CD14-positive monocyte (primary cell): ENCODE measurements around the gene SCN2A. TPM values are rescaled to one million over a fixed set of nuclear protein-coding genes. Genes with fewer than 3 reads are reported as not detected.

Source experiments
- DNase-seq, 3 donors: peaks; one replicate each; pipeline ENCODE4 v3.0.0-alpha.2; 2011 to 2022
- H2AFZ ChIP-seq: 2 replicates; pipeline ENCODE4 v1.6.0; 2012; ENCODE audit warnings: mild to moderate bottlenecking, low read depth, low read length, inconsistent platforms; ENCODE audit not compliant: insufficient read depth, poor library complexity, severe bottlenecking
- H3K27ac ChIP-seq, 2 donors: 1 replicate in 1 of 2; 2 replicates in 1 of 2; pipeline ENCODE4 v1.5.1; 2012 to 2013; ENCODE audit warnings: low read length in 2 of 2, control low read depth in 1 of 2, inconsistent platforms in 1 of 2, low read depth in 1 of 2, mild to moderate bottlenecking in 1 of 2
- H3K27me3 ChIP-seq, 2 donors: one replicate each; pipeline versions ENCODE4 v1.6.0 to v1.6.1; 2011 to 2013; ENCODE audit warnings: low read length in 2 of 2; ENCODE audit not compliant: control insufficient read depth in 2 of 2, insufficient read depth in 2 of 2
- H3K36me3 ChIP-seq, 2 donors: replicated peaks in 1 of 2; 1 replicate in 1 of 2; 2 replicates in 1 of 2; pipeline versions ENCODE4 v1.5.1 to v1.6.1; 2012 to 2013; ENCODE audit warnings: low read length in 2 of 2, control low read depth in 1 of 2, inconsistent platforms in 1 of 2, mild to moderate bottlenecking in 1 of 2; ENCODE audit not compliant: insufficient read depth in 2 of 2, control insufficient read depth in 1 of 2
- H3K4me1 ChIP-seq, 2 donors: 1 replicate in 1 of 2; 2 replicates in 1 of 2; pipeline versions ENCODE4 v1.5.1 to v1.6.1; 2012 to 2013; ENCODE audit warnings: low read length in 2 of 2, control low read depth in 1 of 2, inconsistent platforms in 1 of 2, mild to moderate bottlenecking in 1 of 2, moderate library complexity in 1 of 2; ENCODE audit not compliant: insufficient read depth in 2 of 2, control insufficient read depth in 1 of 2
- H3K4me2 ChIP-seq: replicated peaks from 2 replicates; pipeline ENCODE3; 2012; ENCODE audit warnings: low read length, moderate library complexity, mild to moderate bottlenecking; ENCODE audit not compliant: poor library complexity, severe bottlenecking; ENCODE audit errors: extremely low read depth
- H3K4me3 ChIP-seq, 3 experiments: fragments of 200-600 bp in 1 of 3; sonication (generic) in 1 of 3; replicated peaks in 1 of 3; 1 replicate in 2 of 3; 2 replicates in 1 of 3; pipeline ENCODE4 v1.5.1; 2011 to 2013; ENCODE audit warnings: low read length in 3 of 3, mild to moderate bottlenecking in 3 of 3, control low read depth in 2 of 3, low read depth in 2 of 3, inconsistent platforms in 1 of 3, moderate library complexity in 1 of 3
- H3K79me2 ChIP-seq: 2 replicates; pipeline ENCODE4 v1.6.0; 2012; ENCODE audit warnings: mild to moderate bottlenecking, control low read depth, inconsistent platforms, low read length, moderate library complexity; ENCODE audit not compliant: insufficient read depth
- H3K9ac ChIP-seq: 2 replicates; pipeline ENCODE4 v1.6.0; 2017; ENCODE audit warnings: low read length, mild to moderate bottlenecking; ENCODE audit not compliant: insufficient read depth, poor library complexity, severe bottlenecking
- H3K9me3 ChIP-seq, 2 donors: replicated peaks in 1 of 2; 1 replicate in 1 of 2; 2 replicates in 1 of 2; pipeline versions ENCODE4 v1.5.1 to v1.6.1; 2012 to 2013; ENCODE audit warnings: low read length in 2 of 2, control low read depth in 1 of 2; ENCODE audit not compliant: control insufficient read depth in 1 of 2, insufficient read depth in 1 of 2
- H4K20me1 ChIP-seq: 2 replicates; pipeline ENCODE4 v1.6.0; 2012; ENCODE audit warnings: mild to moderate bottlenecking, low read length, control low read depth, moderate library complexity; ENCODE audit not compliant: insufficient read depth
- H3K27ac Mint-ChIP-seq, 7 donors: one replicate each; pipeline ENCODE4 v1.8.0; 2020; ENCODE audit warnings: mild to moderate bottlenecking in 7 of 7, mixed read lengths in 7 of 7, moderate library complexity in 6 of 7, inconsistent platforms in 2 of 7
- H3K27me3 Mint-ChIP-seq, 3 donors: one replicate each; pipeline ENCODE4 v1.8.0; 2021 to 2022; ENCODE audit warnings: low read depth in 3 of 3, mild to moderate bottlenecking in 3 of 3, mixed read lengths in 3 of 3, moderate library complexity in 3 of 3, inconsistent platforms in 1 of 3
- H3K36me3 Mint-ChIP-seq, 2 donors: one replicate each; pipeline ENCODE4 v1.8.0; 2020; ENCODE audit warnings: mixed read lengths in 2 of 2, inconsistent platforms in 1 of 2, mild to moderate bottlenecking in 1 of 2
- H3K4me1 Mint-ChIP-seq: one replicate; pipeline ENCODE4 v1.8.0; 2020; ENCODE audit warnings: mild to moderate bottlenecking, mixed read lengths
- H3K4me3 Mint-ChIP-seq, 2 donors: one replicate each; pipeline ENCODE4 v1.8.0; 2020; ENCODE audit warnings: mild to moderate bottlenecking in 2 of 2, mixed read lengths in 2 of 2, moderate library complexity in 1 of 2
- H3K9me3 Mint-ChIP-seq, 7 donors: one replicate each; pipeline ENCODE4 v1.8.0; 2020 to 2022; ENCODE audit warnings: mixed read lengths in 7 of 7, mild to moderate bottlenecking in 6 of 7, moderate library complexity in 6 of 7, inconsistent platforms in 2 of 7
- WGBS: methylation state at CpG from one replicate; pipeline ENCODE4 v1.1.5; 2013; ENCODE audit warnings: missing lambda C conversion rate; ENCODE audit not compliant: insufficient coverage; 5-methylcytosine and 5-hydroxymethylcytosine counted together
- intact Hi-C, 2 donors: fragments of 100-400 bp; cut with micrococcal nuclease; formaldehyde crosslinking; loops; one replicate each; pipeline versions ENCODE4 v1.15.0 to v1.15.1; 2023
- polyA plus RNA-seq, 3 donors: library from polyadenylated mRNA; depleted of rRNA in 1 of 3; unstranded in 2 of 3; stranded (reverse) in 1 of 3; fragments of 300-500 nt in 2 of 3; fragments of >200 nt in 1 of 3; fragmentation: Illumina TruSeq in 2 of 3; gene quantifications; 1 replicate in 2 of 3; 2 replicates in 1 of 3; pipeline ENCODE4 v1.2.3, GENCODE V29; 2012 to 2021
- TF ChIP-seq, protein P1 (sequence below): fragments of 200-600 bp; IDR thresholded peaks from one replicate; pipeline ENCODE4 v1.8.0; 2022; ENCODE audit warnings: antibody characterized with exemption, mild to moderate bottlenecking

Gene SCN2A
- polyA plus RNA-seq, 3 donors, result not detected

DNA sequence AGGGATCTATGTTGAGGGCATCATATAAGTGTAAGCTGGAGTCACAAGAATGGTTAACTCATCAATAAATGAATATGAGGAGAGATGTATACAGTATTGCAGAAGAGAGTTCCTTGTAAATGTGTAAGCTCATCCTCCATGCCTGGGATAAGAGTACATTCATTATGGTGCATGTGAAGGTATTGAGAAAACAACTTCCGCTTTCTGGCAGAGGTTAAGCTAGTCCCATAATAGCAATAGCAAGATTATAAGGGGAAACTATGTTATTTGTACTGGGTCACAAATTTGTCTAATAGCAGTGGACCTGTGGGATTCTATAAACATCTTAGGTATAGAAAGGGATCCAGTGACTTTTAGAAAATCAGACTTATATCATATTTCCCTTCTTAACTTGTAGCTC, 44.1 kb downstream of the SCN2A start:
- intact Hi-C loops, result no loop called here
- Histone ChIP-seq H3K9me3 (peaks cover 0 to 3% of the 10 kb centered on the region in 2 donors), H3K4me1 (no peaks in the 10 kb centered on the region), H3K27ac (no peak overlapping the region), H3K4me2 (no peak overlapping the region), H3K79me2 (no peaks in the 10 kb centered on the region), H3K9ac (no peak overlapping the region), H3K27me3 (no peaks in the 10 kb centered on the region), H4K20me1 (no peaks in the 10 kb centered on the region), H2AFZ (no peak overlapping the region), H3K4me3 (no peak overlapping the region), H3K36me3 (no peaks in the 10 kb centered on the region)
- Mint-ChIP-seq H3K9me3 (peaks cover 0 to 7% (median 3%) of the 10 kb centered on the region in 7 donors), H3K27ac (no peak overlapping the region), H3K36me3 (no peaks in the 10 kb centered on the region), H3K4me3 (no peak overlapping the region), H3K4me1 (peaks cover 6% of the 10 kb centered on the region), H3K27me3 (peaks cover 0 to 1% (median 0%) of the 10 kb centered on the region in 3 donors)
- DNase-seq, result no peak
- no CpG with 5 or more reads among the region's 1 CpG for WGBS
- TF ChIP-seq, protein P1, sequence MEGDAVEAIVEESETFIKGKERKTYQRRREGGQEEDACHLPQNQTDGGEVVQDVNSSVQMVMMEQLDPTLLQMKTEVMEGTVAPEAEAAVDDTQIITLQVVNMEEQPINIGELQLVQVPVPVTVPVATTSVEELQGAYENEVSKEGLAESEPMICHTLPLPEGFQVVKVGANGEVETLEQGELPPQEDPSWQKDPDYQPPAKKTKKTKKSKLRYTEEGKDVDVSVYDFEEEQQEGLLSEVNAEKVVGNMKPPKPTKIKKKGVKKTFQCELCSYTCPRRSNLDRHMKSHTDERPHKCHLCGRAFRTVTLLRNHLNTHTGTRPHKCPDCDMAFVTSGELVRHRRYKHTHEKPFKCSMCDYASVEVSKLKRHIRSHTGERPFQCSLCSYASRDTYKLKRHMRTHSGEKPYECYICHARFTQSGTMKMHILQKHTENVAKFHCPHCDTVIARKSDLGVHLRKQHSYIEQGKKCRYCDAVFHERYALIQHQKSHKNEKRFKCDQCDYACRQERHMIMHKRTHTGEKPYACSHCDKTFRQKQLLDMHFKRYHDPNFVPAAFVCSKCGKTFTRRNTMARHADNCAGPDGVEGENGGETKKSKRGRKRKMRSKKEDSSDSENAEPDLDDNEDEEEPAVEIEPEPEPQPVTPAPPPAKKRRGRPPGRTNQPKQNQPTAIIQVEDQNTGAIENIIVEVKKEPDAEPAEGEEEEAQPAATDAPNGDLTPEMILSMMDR, result no peak

DNA sequence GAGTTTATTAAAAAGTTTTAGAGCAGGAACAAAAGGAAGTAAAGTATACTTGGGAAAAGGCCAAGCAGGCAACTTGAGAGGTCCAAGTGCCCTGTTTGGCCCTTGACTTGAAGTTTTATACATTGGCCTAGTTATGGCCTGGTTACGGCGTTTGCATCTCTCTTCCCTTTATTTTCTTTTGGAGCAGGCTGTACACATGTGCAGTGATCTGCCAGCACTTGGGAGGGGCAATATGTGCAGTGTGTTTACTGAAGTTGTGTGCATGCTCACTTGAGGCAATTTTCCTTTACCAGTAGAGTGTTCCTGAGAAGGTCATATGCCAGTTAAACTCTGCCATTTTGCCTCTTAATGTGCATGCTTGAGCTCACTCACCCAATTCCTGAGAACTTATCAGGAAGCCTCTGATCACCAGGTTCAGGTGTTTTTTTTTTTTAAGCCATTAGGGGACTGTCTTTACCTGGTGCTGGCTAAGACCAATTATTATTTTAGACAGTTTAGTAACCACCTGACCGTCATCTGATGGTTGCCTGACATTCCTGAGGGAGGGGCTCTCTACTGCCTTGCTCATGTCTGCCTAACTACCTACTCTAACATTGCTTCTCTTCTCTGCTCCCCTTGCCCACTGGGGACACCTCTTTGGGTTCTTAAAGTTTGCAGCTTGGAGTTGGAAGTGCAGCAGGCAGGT, 48.0 kb downstream of the SCN2A start:
- intact Hi-C loops, result no loop called here
- H3K4me3 Mint-ChIP-seq, result no peak overlapping the region
- Histone ChIP-seq H3K9ac (no peak overlapping the region), H3K9me3 (no peaks in the 10 kb centered on the region), H3K36me3 (no peaks in the 10 kb centered on the region), H3K27ac (no peak overlapping the region), H3K4me3 (no peak overlapping the region), H3K79me2 (no peaks in the 10 kb centered on the region), H3K27me3 (no peaks in the 10 kb centered on the region), H3K4me2 (no peak overlapping the region), H3K4me1 (no peaks in the 10 kb centered on the region), H4K20me1 (no peaks in the 10 kb centered on the region), H2AFZ (no peak overlapping the region)
- peaks cover 0 to 1% (median 0%) of the 10 kb centered on the region in 7 donors for H3K9me3 Mint-ChIP-seq
- H3K27ac Mint-ChIP-seq, result no peak overlapping the region
- H3K36me3 Mint-ChIP-seq, result no peaks in the 10 kb centered on the region
- H3K27me3 Mint-ChIP-seq, result peaks cover 0 to 5% (median 1%) of the 10 kb centered on the region in 3 donors
- 100% methylated on average over 1 of the region's 3 CpGs for WGBS
- TF ChIP-seq, protein P1, result no peak
- no peak for DNase-seq
- peaks cover under 1% of the 10 kb centered on the region for H3K4me1 Mint-ChIP-seq
